ENCODE results near the gene NUAK2. TPM values are rescaled to one million over a fixed set of nuclear protein-coding genes. Genes with fewer than 3 reads are reported as not detected.
A peak's percentile ranks its signal among the peaks of the same experiment; 100 is the strongest.

Gene NUAK2
- total and polyA plus RNA-seq, 8 donors = 6.1 to 12.3 (median 8.6) TPM

- H3K27me3 ChIP-seq = no peaks in the 10 kb centered on the region
- no peaks in the 10 kb centered on the region for H3K9me3 ChIP-seq
- no peaks in the 10 kb centered on the region for H3K36me3 ChIP-seq
- TF ChIP-seq CTCF (IDR thresholded peaks at IDR 0.05) = no peak
- ATAC-seq (no peak), DNase-seq (peak in 1 of 4 donors; percentile 73)
- intact Hi-C loops (cut with DNase I) = no loop called here
- peaks cover 0 to 9% of the 10 kb centered on the region in 2 donors for H3K4me1 ChIP-seq
- H3K27ac ChIP-seq = no peak overlapping the region
- no peak overlapping the region for H3K4me3 ChIP-seq
These were observed 8.2 kb upstream of the NUAK2 start for GRCh38 chr1:205329719-205330118.

GRCh38 chr1:205328476-205328875 is 6.9 kb upstream of the NUAK2 start:
- Histone ChIP-seq H3K9me3 (no peaks in the 10 kb centered on the region), H3K4me3 (no peak overlapping the region), H3K27ac (no peak overlapping the region), H3K4me1 (peaks cover 0 to 12% of the 10 kb centered on the region in 2 donors), H3K36me3 (no peaks in the 10 kb centered on the region), H3K27me3 (no peaks in the 10 kb centered on the region)
- no peak for TF ChIP-seq CTCF (IDR thresholded peaks at IDR 0.05)
- ATAC-seq (no peak), DNase-seq (no peak)
- intact Hi-C loops (cut with DNase I) = no loop called here

- ATAC-seq (no peak), DNase-seq (no peak)
- no peak overlapping the region for H3K4me3 ChIP-seq
- no peaks in the 10 kb centered on the region for H3K36me3 ChIP-seq
- no peak overlapping the region for H3K27ac ChIP-seq
- peaks cover 0 to 13% of the 10 kb centered on the region in 2 donors for H3K4me1 ChIP-seq
- intact Hi-C loops (cut with DNase I) = no loop called here
- no peak for TF ChIP-seq CTCF (IDR thresholded peaks at IDR 0.05)
- no peaks in the 10 kb centered on the region for H3K9me3 ChIP-seq
- no peaks in the 10 kb centered on the region for H3K27me3 ChIP-seq
These were observed 5.4 kb upstream of the NUAK2 start for GRCh38 chr1:205326812-205327466.

- DNase-seq (peak in 2 of 4 donors; percentile 69 to 76), ATAC-seq (peak; percentile 57)
- TF ChIP-seq CTCF (IDR thresholded peaks at IDR 0.05) = peak; percentile 80 to 85
- Histone ChIP-seq H3K4me3 (no peak overlapping the region), H3K4me1 (peaks cover 0 to 22% of the 10 kb centered on the region in 2 donors), H3K27me3 (no peaks in the 10 kb centered on the region), H3K9me3 (no peaks in the 10 kb centered on the region), H3K36me3 (no peaks in the 10 kb centered on the region), H3K27ac (no peak overlapping the region)
- intact Hi-C loops (cut with DNase I) = loop anchor here in 1 of 2 donors (2.0 kb wide), 1 partner anchor 53 kb away; no protein-coding TSS in a partner anchor
These were observed 3.9 kb upstream of the NUAK2 start for GRCh38 chr1:205325334-205325884.

GRCh38 chr1:205324781-205325180 is 3.2 kb upstream of the NUAK2 start:
- Histone ChIP-seq H3K27ac (no peak overlapping the region), H3K4me3 (no peak overlapping the region), H3K4me1 (peaks cover 0 to 24% of the 10 kb centered on the region in 2 donors), H3K27me3 (no peaks in the 10 kb centered on the region), H3K9me3 (no peaks in the 10 kb centered on the region), H3K36me3 (no peaks in the 10 kb centered on the region)
- no peak for TF ChIP-seq CTCF (IDR thresholded peaks at IDR 0.05)
- DNase-seq (no peak), ATAC-seq (no peak)
- intact Hi-C loops (cut with DNase I) = loop anchor here (2.0 to 5.0 kb wide), 2 partner anchors 52 kb away; no protein-coding TSS in a partner anchor

All from left lung (tissue), 10 donors.